Activated CD8-positive, alpha-beta memory T cell treated with anti-CD3 and anti-CD28 coated beads for 36 hours (primary cell): Measurements from ENCODE around the gene TMTC1. TPM values are rescaled to one million over a fixed set of nuclear protein-coding genes. Genes with fewer than 3 reads are reported as not detected.

ENCODE experiments used
- CTCF ChIA-PET: fragments of 350-600 bp; sonication (Branson Sonifier 250); formaldehyde crosslinking; loops from one replicate; lab custom pipeline; 2021; ENCODE audit warnings: antibody characterized with exemption; lab: Charles Lee
- POLR2A ChIA-PET: fragments of 350-600 bp; sonication (Branson Sonifier 250); formaldehyde crosslinking; loops from one replicate; lab custom pipeline; 2021; ENCODE audit warnings: antibody characterized with exemption; lab: Charles Lee
- total RNA-seq, 2 experiments: library from RNA; stranded (reverse); gene quantifications; one replicate each; pipeline ENCODE4 v1.2.3, GENCODE V29; 2021

TMTC1 gene
- total RNA-seq, 2 experiments from 2014 or later, result not detected

DNA sequence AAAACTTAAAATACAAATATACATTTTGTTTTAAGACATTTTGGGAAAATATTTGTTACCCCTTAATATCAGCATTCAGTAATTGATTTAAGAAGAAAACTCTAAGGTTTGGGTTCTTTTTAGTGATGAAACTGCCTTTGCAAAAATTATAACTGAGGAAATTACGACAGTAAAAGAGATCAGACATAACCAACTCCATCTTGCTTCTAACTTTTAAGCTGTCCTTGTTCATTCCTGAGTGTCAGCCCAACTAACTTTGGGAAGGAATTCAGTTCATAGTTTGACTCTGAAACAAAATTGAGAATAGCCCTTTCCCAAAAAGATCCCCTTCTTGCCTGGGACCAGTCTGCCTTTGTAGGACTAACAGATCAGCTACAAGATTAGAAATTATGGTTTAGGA is 93.0 kb downstream of the TMTC1 start:
- ChIA-PET POLR2A (no interaction called here), CTCF (no interaction called here)

DNA sequence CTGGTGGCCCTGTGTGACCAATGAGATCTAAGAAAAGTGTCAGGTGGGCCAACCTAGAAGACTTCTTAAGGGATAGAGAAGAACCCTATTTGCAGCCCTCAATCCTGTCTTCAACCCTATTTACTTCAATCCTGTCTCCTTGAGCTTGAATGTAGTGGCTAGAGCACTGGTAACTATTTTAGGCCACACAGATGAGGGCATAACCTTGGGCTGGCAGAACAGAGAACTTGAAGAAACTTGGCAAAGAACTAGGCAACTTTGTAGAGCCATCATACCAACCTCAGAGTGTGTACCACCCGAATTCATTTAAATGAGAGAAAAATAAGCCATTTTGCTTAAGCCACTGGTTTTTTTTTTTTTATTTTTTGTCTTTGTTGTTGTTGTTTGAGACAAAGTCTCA is 94.8 kb downstream of the TMTC1 start:
- ChIA-PET CTCF (no interaction called here), POLR2A (no interaction called here)

DNA sequence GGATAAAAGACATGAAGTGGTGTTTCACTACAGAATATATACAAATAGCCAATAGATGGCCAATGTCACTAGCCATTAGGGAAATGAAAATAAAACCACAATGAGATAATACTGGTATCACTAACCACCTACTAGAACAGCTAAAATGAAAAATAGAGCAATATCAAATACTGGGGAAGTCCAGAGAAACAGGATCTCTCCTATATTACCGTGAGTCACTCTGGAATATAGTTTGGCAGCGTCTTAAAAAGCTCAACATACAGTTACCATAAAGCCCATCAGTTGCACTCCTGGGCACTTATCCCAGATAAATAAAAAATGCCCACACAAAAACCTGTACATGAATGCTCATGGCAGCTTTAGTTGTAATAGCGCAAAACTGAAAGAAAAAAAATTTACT is 101.7 kb downstream of the TMTC1 start:
- ChIA-PET CTCF (no interaction called here), POLR2A (no interaction called here)

DNA sequence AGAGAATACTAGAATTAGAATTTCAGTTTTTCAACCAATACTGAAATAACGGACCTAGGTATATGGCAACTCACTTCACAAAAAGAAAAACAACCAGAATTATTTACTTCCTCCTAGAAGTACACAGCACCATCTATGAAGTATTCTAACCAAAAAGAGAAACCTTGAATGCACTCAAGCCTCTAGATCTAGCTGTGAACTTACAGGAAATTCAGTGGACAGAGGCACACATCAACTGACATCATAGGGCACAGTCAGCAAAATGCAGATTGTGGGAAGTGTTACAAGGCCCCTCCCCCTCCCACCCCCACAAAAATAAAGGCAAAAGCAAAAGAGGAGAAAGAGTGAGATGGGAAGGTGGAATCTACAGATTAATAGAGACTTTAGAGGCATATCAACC is 102.4 kb downstream of the TMTC1 start:
- CTCF ChIA-PET, result no interaction called here

DNA sequence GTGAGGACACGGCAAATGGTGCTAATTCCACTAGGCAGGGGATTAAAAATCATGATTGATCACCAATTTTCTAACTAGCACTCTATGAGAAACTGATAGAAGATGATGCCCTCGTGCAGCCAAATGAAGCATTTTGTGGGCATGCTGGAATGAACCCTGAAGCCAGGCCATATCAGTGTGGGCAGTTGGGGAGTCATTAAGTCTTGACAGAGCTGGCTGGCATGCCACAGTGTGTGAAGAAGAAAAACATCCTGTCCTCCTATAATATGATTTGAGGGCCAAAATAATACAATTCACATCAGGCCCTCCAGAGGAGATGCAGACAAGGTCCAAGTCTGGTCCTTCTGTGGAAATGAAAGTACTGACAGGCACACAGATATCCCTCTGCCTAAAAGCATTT is 107.1 kb downstream of the TMTC1 start:
- ChIA-PET POLR2A (no interaction called here), CTCF (no interaction called here)

More for the DNA sequence above, 102.4 kb downstream of the TMTC1 start:
- POLR2A ChIA-PET, result no interaction called here

DNA sequence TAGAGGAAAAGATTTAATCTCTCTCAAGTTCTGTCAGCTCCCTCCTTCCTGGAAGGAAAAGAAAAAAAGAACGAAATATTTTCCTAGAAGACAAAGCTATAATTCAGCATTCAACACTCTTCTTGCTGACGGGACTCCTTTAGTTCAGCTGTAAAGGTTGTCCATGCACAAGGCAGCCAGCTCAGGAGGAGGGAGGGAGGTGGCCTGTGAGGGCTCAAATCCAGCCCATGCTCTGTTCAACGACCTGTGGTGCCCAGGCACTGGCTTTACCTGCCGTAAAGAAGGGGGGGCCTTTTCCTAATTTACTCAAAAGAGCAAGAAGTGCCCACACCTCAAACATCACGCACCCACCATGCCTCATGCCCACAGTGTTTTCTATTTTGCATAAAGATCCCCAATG is 109.3 kb downstream of the TMTC1 start:
- CTCF ChIA-PET, result no interaction called here
- POLR2A ChIA-PET, result no interaction called here

DNA sequence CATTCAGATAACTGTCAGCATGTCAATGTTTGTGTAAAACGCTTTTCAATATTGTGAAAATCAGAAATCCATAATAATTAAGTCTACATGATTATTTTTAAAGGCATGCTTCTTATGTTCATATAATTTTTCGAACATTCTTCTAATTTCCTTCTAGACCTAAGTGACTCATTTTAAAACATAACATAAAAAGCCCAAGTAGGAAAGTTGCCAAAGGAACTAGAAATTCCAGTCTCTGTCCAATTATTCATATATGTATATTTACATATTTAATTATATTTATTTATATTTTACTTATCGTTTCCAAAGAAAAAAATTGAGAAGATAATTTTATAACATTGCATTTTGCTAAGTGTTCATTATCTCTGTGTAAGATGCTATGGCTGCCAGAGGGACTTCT is 110.4 kb downstream of the TMTC1 start:
- POLR2A ChIA-PET, result no interaction called here
- CTCF ChIA-PET, result no interaction called here

DNA sequence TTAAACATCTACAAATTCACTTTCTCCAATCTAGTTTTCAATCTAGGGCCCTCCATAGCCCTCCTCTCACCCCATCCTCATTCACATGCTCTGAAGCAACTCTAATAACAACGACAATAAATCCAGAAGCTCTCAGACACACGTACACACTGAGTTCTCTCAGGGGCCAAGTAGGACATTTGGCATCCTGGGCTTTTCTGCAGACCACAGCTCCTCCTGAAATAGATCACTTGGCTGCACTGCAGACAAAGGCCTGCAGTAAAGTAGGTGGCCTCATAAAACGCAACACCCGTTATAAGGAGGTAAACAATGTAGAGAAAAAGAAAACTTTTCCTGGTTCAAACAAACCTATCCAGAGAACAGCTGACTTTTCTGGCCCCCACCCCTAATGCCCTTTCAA is 111.2 kb downstream of the TMTC1 start:
- ChIA-PET POLR2A (no interaction called here), CTCF (no interaction called here)

DNA sequence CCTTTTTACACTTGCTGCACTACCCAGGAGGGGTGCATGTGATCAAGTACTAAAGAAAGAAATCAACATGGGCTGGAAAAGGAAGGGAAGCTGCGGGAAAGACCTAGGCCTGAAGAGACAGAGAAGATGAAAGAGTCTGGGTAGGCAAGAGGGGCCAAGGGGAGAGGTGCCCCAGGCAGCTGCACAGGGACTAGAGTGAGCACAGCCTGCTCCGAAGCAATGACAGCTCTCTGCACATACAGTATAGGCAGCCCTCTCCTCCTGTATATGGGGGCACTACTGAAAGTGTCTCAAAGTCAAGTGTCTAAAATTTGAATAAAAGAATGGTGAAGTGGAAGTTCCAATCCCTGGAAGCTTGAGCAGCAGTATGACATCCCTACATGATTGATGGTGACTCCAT is 112.0 kb downstream of the TMTC1 start:
- POLR2A ChIA-PET, result no interaction called here
- CTCF ChIA-PET, result no interaction called here

DNA sequence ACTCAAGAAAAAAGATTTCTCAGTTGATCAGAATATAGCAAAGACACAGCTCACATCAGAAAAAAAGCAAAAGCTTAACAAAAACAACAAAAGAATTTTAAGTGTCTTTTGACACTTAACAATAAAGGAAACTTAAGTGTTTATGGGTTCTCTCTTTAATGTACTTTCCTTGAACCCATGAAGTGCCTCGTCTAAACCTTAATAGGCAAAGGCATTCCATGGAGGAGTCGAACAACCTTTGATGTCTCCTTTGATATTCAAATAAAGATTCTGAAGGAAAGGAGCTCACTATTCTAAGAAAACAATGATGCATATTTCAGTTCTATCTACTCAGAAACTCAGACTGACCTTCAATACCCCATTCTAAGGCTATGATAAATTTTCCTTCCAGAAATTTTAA is 116.7 kb downstream of the TMTC1 start:
- CTCF ChIA-PET, result no interaction called here

DNA sequence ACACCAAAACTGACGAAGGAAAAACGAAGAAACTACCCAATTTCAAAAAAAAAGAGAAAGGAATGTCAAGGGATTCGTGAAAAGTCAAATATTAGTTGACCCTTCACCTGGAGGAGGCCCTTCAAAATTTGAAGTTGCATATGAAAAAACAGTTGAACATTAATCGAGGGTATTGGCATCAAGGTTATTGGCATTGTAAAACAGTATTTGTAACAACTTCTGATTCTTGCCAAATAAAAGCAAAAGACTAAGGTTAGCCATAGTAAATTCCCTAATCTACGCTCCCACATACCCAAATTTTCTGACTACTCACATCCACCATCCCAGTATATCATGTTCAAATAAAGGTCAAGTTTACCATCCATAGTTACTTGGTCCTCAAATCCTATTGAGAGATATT is 118.6 kb downstream of the TMTC1 start:
- ChIA-PET CTCF (no interaction called here), POLR2A (no interaction called here)

More for the DNA sequence above, 116.7 kb downstream of the TMTC1 start:
- POLR2A ChIA-PET, result no interaction called here

DNA sequence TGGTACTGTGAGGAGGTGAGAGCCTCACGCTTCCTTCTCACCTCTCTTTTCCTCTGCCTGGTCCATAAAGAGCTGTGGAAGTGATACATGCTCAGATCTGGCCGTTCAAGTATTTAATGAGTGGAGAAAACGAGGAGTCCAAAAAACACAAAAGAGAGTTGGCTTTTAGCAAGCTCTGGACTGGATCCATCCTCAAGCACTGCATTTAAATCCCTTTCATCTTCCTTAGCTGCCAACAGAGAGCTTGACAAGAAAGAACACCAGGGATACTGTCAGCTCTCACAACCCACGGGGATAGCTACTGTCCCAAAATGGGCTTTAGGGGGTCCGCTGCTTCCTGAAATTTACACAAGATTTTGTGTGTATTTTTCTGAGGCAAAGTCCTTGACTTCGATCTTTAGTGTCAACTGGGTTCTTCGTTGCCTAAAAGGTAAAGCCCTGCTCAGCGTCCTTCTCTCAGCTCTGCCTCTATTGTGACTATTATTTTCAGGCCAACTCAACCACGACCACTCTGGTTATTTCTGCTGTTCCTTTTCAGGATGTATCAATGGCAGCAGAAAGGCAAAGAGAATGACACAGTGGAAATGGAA is 120.9 kb downstream of the TMTC1 start:
- POLR2A ChIA-PET, result no interaction called here
- CTCF ChIA-PET, result no interaction called here

DNA sequence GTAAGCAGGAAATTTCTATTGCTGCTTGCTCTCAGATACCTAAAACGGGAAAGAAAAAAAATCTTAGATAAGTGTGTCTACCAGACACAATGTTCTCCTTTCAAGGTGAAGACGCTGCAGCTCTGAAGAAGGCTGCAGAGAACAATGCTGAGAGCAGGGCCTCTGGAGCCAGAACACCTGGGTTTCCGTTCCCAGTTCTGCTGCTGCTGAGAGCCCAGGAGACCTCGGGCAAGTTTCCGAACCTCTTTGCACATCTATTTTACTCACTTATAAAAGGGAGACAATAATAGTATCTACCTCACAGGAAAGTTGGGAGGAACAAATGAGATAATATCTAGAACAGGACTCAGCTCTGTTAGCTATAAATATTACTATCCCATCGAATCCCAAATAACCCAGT is 122.9 kb downstream of the TMTC1 start:
- ChIA-PET CTCF (no interaction called here), POLR2A (no interaction called here)

DNA sequence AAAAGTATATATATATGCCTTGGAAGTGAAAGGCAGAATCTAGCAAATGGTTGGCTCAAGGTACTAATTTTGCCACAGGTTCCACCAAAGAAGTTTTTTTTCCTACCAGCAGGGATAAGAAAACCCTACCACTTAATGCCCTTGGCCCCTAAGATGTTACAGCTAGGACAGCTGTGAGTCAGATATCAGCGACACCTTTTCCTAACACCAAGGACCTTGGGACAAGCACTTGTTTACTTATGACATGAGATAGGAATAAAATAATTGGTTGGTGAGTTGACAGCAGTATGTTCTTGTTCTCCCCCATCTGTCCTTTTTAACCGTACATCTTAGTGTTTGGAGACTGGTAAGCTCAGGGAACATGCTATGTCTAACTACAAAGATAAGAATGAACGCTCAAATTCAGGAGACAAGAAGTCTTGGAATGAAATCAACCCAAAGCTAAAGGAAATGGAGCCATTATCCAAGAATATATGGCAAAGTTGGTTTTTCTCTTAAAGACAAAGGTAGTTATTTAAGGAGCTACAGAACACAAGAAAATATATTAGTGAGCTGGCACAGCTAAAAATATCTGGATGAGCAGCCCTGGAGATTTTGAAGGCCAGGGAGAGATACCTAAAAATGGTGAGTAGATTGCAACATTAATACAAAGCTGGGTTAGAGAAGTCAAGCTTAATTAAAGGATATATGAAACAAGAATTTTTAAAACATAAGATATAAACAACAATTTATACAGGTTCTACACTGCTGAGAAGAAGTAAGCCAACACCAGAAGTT is 126.8 kb downstream of the TMTC1 start:
- POLR2A ChIA-PET, result no interaction called here
- CTCF ChIA-PET, result no interaction called here

DNA sequence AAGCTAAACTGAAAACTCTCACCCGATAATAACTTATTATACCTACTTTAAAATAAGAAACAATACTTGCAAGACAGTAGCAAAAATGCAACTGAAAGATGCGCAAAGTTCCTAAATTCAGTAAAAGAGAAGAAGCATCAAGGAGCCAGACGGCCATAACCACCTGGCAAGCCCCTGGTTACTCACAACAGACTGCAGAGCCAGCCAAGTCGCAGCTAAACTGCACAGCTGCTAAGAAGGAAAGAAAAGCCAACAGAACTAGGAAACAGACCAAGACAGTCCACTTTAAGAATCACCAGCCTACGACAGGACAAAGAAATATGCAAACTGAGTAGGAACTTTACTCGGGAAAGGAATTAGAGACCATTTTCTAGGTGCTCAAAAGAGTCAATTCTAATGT is 127.9 kb downstream of the TMTC1 start:
- CTCF ChIA-PET, result no interaction called here
- POLR2A ChIA-PET, result no interaction called here

DNA sequence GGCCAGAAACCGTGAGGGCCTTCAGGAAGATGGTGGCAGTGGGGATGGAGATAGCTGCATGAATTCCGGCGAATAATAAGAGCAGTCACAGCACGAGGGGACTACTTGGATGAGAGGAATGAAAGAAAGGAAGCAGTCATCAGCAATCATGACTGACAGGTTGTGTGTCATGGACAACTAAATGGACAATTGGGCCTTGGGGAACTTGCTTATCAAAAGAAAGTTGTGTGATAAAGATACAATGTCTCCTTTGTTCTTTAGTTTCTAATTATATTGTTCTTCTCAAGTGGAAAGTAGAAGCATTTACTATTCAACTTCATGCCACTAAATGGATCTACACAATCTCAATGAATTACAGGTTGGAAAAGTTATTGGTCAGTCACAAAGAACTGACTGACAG is 130.5 kb downstream of the TMTC1 start:
- ChIA-PET POLR2A (no interaction called here), CTCF (no interaction called here)

DNA sequence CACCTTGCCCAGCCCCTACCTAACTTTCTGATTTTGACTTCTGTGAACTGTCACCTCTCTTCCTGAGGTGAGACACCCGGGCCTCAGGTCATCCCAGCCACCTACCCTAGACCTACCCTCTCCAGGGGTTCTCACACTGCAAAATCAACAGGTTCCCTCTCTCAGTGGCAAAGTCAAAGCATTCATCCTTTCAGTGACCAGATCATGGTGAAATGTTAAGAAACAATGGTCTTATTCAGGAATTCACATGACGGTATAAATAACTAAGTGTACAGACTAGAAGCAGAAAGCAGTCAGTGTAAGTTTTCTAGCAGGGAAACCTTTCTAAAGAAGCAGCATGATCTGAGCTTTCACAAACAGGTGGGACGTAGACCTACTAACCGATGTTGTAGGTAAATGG is 133.4 kb downstream of the TMTC1 start:
- CTCF ChIA-PET, result no interaction called here

DNA sequence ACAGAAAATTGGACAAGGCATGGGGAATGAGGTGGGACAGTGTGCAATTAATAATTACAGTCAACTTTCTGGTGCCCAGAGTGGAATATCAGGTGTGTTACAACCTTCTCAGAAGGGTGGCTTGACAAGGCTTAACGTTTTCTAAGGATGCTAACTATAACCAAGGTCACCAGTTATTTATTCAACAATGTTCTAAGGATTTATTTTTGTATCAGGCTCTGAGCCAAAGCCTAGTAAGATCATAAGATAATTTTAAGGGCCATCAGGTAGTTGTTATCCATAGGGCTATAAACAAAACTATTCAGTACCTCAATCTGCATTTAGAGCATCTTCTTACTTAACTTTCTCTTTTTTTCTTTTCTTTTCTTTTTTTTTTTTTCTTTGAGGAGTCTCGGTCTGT is 134.0 kb downstream of the TMTC1 start:
- CTCF ChIA-PET, result no interaction called here
- POLR2A ChIA-PET, result no interaction called here

More for the DNA sequence above, 133.4 kb downstream of the TMTC1 start:
- POLR2A ChIA-PET, result no interaction called here

DNA sequence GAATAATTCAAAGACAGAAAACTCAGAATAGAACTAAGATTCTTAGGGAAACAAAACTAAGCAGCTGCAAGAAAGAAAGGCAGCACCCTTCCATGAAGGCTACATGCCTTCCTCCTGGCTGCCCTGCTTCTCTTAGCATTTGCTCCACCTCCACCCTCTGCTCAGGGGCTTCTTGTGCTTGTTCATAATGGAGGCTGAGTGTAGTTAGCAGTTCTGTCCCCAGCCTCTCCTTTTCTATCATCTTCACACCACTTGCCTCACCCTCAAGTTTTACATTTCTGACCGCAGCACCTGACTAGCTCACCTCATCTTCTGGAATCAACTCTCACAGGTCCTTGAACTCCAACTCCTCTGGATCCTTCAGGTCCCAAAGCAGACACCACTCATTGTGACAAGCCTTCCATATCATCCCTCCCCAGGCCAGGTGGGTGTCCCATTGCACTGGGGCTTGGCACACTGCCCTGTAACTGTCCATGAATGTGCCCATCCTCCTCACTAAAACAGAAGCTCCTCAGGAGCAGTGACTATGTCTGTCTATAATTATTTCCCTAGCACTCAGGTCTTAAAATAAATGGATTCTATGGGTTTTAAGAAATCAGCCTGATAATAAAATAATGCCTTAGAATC is 139.1 kb downstream of the TMTC1 start:
- POLR2A ChIA-PET, result no interaction called here
- CTCF ChIA-PET, result no interaction called here

DNA sequence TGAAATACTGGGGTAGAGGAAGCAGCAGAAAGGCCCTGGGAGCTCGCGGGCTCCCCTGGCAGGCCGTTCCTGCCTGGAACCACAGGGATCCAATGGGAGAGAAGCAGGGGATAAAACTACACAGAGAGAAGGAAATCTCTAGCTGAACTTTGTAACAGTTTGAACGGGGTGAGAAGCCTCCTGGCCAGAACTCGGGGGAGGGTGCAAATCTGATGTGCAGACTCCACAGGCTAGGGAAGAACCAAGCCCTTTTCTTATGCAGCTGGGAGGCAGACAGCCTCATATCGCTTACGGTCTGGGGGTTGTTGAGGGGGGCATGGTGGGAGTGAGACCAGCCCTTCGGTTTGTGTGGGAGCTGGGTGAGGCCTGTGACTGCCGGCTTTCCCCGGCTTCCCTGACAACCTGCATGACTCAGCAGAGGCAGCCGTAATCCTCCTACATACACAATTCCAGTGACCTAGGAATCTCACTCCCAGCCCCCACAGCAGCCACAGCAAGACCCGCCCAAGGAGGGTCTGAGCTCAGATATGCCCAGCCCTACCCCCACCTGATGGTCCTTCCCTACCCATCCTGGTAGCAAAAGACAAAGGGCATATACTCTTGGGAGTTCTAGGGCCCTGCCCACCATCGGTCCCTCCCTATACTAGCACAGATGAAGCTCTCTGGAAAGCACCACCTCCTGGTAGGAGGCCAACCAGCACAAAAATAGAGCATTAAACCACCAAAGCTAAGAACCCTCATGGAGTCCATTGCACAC is 143.0 kb downstream of the TMTC1 start:
- CTCF ChIA-PET, result no interaction called here
- POLR2A ChIA-PET, result interaction anchor here (0.6 kb wide), 1 partner anchor 21 kb away, joined by 3 read pairs; no protein-coding TSS in a partner anchor
